Ammon's horn (tissue), 1 donor: ENCODE results near the gene TMA7B.
"Not testable (repeated sequence)": the region's sequence is repeated elsewhere in the genome, so short reads cannot be mapped to it uniquely, and the experiment has no call there.

Experiments
- DNase-seq: peaks from one replicate; pipeline ENCODE4 v3.0.0-alpha.2; 2016; ENCODE audit warnings: low spot score

TMA7B gene

GRCh38 chr22:39984746-39985145, 24.5 kb downstream of the TMA7B start:
- DNase-seq = no peak

GRCh38 chr22:39985383-39986035, 25.3 kb downstream of the TMA7B start:
- no peak for DNase-seq

GRCh38 chr22:39988386-39989114, 28.4 kb downstream of the TMA7B start:
- no peak for DNase-seq

- DNase-seq = no peak
Measured at GRCh38 chr22:39989633-39990032, 29.4 kb downstream of the TMA7B start.

- DNase-seq = no peak
Measured at GRCh38 chr22:39990686-39991085, 30.5 kb downstream of the TMA7B start.

- DNase-seq = no peak
Measured at GRCh38 chr22:39991159-39991860, 31.1 kb downstream of the TMA7B start.

DNA sequence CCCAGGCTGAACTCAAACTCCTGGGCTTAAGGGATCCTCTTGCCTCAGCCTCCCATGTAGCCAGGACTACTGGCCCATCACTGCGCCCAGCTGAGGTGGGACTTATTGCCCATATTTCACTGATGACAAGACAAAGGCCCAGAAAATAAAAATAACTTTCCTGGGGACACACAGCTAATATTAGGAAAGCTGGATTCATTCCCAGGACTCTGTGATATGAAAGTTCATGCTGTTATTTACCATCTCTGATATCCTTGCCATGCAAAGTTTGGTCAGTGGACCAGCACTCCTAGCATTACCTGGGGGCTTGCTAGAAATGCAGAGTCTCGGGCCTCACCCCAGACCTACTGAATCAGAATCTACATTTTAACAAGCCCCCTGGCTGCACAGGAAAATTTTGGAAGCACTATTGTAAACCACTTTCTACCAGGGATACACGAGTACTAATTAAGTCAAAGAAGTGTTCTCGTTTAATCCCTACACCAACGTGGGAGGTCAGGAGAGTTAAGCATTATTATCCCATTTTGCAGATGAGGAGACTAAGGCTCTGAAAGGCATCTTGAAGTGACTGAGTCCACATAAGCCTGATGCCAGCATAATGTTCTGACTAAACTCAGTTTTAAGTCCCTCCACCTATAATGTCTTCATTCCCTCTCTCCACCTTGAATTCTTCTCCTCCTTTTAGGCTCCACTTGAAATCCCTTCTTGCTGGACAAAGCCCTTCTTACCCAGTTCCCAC, 32.1 kb downstream of the TMA7B start:
- DNase-seq = no peak

GRCh38 chr22:39992894-39993293, 32.7 kb downstream of the TMA7B start:
- DNase-seq = not testable (repeated sequence)

- DNase-seq = no peak
Measured at GRCh38 chr22:39994041-39994565, 33.9 kb downstream of the TMA7B start.

DNA sequence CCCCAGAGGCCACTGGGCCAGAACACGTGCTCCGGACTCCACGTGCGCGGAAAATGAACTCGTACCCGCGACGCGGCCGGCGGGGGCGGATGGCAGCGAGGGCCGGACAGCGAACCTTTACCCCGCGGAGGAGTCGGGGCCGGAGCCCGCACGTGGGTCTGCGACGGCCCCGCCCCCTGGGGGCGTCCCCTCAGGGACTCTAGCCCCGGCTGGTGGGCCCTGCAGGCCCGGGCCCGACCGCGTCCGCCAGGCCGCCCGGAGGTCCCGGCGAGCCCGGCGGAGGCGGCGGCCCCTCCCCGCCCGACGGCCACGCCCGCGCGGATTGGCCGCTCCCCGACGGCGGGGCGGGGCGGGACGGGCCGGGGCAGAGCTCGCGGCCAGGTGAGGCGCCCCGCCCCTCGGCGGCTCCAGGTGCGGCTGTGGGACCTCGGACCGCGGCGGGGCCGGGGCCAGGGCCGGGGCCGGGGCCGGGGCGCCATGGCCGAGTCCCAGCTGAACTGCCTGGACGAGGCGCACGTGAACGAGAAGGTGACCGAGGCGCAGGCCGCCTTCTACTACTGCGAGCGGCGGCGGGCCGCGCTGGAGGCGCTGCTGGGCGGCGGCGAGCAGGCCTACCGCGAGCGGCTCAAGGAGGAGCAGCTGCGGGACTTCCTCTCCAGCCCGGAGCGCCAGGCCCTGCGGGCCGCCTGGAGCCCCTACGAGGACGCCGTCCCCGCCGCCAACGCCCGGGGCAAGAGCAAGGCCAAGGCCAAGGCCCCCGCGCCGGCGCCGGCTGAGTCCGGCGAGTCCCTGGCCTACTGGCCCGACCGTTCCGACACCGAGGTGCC, 34.6 kb downstream of the TMA7B start, which contains the start of gene FAM83F:
FAM83F (plus strand) TSS at position 389 of the 827 bp plus-strand sequence; CDS start at position 478, 89 bp downstream.
- no peak for DNase-seq

GRCh38 chr22:39995393-39996252, 35.4 kb downstream of the TMA7B start:
- DNase-seq = no peak

- no peak for DNase-seq
Measured at GRCh38 chr22:39996732-39997131, 36.5 kb downstream of the TMA7B start.

GRCh38 chr22:39997421-39997820, 37.2 kb downstream of the TMA7B start:
- DNase-seq = no peak

DNA sequence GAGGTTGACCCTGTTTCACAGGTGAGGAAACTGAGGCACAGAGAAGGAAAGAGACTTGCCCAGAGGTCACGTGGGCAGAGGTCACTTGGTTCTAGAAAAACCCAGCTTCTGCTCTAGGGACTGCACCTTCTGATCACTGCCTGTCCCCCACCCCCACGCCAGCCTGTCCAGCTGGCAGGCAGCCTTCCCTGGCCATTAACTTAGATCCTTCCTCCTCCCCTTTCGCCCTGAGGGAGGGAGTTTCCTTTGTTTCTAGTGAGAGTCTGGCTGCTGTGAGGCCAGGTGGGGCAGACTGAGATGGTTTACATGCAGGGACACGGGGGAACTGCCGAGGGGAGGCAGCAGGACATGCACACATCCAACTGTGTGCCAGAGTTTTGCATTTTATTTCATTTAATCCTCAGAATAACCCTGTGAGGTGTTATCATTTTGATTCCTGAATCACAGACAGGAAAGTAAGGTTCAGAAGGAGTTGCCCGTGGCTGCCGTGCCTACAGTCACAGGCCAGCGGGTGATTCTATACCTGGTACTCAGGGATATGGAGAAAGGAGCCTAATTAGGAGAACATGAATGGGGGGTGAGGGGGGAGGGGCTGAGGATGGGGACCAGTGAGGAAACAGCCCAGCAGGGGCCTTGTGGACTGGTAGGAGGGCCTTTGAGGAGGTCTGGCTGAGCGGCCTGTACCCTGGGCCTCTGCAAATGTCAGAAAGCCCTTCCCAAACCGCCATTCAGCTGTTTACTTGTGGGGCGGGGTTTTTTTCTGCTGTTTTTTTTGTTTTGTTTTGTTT, 37.9 kb downstream of the TMA7B start:
- no peak for DNase-seq

DNA sequence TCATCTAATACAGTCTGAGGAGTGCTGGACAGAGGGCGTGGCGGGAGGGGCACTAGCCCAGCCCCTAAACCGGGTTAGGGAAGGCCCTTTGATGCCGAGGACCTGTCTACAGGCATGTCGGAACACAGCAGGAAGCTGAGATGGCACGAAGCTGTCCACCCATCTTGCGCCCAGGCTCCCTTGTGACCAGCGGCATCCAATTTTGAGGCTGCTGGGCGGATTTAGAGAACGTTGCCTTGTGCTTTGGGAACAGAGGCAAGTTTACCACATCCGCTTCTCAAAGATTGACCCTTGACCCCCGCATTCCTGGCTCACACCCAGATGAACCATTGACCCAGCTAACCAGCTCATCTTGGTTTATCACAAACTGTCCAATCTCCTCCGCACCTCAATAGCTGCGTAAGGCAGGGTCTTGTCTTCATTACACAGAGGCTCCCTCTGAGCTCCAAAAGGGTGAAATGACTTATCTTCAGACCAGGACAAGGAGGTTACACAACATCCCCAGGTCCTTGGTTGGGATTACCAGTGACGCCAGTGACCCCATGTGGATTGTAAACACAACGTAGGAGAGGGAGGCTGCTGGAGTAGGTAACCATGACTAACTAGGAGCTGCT, 39.1 kb downstream of the TMA7B start:
- no peak for DNase-seq

DNA sequence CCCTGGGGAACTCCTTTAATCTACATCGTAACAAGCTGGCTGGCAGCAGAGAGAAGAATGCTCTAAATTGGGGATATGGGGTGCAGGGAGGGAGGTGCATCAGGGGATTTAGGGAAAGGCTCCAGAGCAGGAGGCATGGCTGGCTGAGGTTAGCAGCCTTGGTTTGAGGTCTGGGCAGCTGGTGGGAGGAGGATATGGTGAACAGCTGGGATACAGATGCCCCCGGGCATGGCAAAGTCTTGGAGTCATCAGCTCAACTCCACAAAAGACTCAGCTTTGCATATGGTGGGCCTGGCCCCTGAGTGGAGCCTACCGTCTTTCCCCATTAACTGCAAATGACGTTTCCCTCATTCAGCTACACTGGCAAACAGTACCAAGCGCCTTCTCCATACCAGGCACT, 40.0 kb downstream of the TMA7B start:
- DNase-seq = no peak

GRCh38 chr22:40001106-40001505, 40.9 kb downstream of the TMA7B start:
- DNase-seq = no peak

DNA sequence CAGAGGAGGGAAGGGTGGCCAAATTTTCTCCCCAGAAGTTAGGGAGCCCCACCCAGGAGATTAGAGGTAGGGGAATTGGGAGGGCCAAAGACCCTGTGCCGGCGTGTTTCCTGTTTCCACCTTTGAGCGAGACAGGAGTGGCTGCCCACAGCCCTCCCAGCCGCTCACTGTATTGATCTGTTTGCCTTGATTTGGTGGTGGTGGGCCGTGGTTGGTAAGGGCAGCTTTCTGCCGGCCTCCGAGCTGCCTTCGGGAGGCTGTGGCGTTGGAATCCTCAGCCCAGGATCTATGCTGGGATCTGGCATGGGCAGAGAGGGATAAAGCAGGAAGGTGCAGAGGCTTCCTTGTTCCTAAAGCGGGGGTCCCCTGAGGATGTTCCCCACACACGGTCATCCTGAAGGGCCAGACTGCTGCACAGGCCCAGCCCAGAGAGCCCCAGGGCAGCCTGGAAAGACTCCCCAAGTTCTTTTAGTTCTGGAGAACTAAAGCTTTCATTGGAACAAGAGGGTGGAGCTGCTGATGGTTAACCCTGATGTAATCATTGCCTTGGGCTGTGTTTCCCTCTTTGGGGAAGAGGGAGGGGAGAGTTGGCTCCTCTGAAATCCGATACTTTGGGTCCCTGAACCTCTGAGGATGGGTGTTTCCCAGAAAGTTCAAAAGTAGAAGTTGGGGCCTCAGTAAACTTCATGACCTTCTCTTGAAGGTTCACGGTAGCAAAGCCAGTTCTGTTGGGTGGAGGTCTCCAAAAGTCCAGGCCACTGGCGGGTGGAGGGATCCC, 41.8 kb downstream of the TMA7B start:
- DNase-seq = no peak
